Activated gamma-delta T cell (primary cell): ENCODE results near the gene ZRANB1.
A peak's percentile ranks its signal among the peaks of the same experiment; 100 is the strongest.
"Not testable (repeated sequence)": the region's sequence is repeated elsewhere in the genome, so short reads cannot be mapped to it uniquely, and the experiment has no call there.

Experiments used
- DNase-seq: peaks from one replicate; lab custom pipeline; 2025; lab: John Stamatoyannopoulos, UW
- total RNA-seq, 2 donors: gene quantifications; one replicate each; lab custom pipeline; 2026; lab: John Stamatoyannopoulos, UW

ZRANB1 gene
- 98.0 to 98.3 reads per million in 2 donors for total RNA-seq

DNA sequence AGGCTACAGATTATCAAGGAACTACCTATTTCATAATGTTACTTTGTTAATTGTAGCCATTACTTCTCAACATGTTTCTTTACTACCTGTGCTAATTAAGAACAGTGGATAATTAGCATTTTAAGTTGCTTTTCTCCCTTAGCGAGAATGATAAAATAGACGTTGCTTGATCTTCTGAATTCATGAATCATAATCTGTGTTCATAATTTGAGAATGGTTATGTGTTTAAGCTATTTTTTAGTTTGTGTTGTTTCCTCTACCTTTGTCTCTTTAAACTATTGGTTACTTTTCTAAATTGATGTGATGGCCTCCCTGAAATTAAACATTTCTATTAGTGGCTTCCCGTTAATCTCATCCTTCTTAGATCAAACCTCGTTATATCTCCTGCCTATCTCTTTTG is at the start of gene ZRANB1:
Gene ZRANB1, plus strand, starts transcription at position 301 of the 400 bp plus-strand sequence. CDS start 371 bp downstream, outside the sequence.
- DNase-seq: no peak

GRCh38 chr10:124892905-124893304 is 49.0 kb upstream of the ZRANB1 start:
- no peak for DNase-seq

GRCh38 chr10:124894569-124895215 is 47.2 kb upstream of the ZRANB1 start:
- no peak for DNase-seq

- no peak for DNase-seq
Measured at GRCh38 chr10:124896751-124897150, 45.2 kb upstream of the ZRANB1 start.

DNA sequence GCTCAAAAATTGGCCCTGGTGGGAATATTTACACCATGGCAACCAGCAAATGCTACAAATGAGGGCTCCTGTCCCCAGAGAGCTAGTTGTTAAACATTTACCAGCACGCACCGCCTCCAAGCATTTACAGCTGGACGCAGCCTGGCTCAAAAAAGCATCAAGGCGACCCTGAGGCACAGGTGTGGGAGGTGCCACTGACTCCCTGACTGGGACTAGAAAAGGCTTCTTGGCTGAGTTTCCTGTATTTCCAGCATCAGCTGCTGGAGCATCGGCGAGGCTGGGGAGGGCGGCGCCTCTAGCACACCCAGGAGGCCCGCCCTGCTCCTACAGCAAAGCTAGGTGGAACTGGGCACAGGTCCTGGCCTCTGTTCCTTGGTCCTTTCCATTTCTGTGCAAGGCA is 43.5 kb upstream of the ZRANB1 start:
- DNase-seq: no peak

DNA sequence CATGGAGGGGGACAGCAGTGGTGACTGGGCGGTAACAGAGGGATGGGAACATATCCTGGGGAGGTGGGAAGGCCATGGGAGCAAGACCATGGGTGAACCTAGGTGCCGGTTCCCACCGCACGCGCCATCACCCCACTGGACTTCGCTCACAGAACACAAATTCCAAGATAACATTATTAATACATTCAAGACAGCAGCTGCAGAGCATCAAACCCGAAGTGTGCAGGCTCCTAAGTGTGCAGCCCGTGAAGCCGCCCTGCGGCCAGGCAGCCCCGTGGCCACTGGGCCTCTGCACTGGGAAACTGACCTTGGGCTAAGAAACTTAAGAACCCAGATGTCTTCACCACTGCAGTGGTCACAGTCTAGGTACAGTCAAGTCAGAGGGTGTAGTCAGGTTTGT is 42.8 kb upstream of the ZRANB1 start:
- DNase-seq: no peak

DNA sequence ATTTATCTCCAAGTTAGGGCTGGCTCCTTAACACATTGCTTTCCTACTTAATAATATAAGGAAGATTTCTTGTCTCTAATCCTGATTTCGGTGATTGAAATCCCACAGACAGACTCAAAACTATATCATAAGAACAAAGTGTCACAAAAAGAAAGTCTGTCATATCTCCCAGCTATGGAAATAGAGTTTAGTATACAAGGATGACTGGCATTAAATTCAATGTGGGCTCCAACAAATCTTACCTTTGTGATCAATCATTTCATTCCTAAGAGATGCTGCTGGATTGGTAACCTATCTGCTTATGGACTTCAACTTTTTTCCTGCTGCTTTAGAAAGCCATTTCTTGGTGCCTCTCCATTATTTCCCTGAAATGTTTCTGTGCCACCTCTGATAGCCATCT is 39.5 kb upstream of the ZRANB1 start:
- DNase-seq: no peak

GRCh38 chr10:124903111-124903510 is 38.8 kb upstream of the ZRANB1 start:
- no peak for DNase-seq

DNA sequence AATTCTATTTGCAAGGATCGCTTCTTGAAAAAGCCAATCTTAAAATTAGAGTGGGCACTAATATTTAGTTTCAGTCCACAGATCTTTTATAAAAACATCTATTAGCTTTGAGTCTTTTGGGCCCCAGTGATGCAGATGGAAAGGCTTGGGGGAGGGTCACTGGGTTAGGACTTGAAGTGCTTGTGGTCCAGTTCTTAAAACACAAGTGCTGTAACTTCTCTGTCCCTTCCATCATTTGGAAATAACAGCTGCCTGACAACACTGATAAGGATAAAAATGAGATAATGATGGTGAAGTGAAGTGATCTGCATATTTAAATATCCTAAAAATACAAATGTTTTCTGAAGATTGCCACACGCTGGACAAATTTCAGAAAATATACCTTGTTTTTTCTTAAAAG is 37.1 kb upstream of the ZRANB1 start:
- DNase-seq: no peak

DNA sequence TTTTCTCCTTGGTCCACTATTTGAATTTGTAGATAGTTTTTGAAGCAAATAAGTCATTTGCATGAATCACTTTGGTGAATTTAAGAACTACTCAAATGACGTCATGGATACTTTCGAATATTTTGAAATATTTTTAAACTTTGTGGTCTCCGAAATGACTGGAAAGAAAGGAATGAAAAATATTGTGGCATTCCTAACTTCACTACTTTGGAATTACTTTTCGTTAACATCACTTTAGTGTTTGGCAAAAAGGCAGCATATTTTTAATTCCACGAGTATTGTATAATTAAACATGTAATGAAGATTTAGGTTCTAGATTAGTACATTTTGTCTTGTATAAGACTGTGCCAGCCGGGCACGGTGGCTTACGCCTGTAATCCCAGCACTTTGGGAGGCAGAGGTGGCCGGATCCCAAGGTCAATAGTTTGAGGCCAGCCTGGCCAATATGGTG is 35.3 kb upstream of the ZRANB1 start:
- DNase-seq: no peak

GRCh38 chr10:124909563-124909962 is 32.4 kb upstream of the ZRANB1 start:
- no peak for DNase-seq

GRCh38 chr10:124911124-124912067 is 30.5 kb upstream of the ZRANB1 start:
- DNase-seq: no peak

DNA sequence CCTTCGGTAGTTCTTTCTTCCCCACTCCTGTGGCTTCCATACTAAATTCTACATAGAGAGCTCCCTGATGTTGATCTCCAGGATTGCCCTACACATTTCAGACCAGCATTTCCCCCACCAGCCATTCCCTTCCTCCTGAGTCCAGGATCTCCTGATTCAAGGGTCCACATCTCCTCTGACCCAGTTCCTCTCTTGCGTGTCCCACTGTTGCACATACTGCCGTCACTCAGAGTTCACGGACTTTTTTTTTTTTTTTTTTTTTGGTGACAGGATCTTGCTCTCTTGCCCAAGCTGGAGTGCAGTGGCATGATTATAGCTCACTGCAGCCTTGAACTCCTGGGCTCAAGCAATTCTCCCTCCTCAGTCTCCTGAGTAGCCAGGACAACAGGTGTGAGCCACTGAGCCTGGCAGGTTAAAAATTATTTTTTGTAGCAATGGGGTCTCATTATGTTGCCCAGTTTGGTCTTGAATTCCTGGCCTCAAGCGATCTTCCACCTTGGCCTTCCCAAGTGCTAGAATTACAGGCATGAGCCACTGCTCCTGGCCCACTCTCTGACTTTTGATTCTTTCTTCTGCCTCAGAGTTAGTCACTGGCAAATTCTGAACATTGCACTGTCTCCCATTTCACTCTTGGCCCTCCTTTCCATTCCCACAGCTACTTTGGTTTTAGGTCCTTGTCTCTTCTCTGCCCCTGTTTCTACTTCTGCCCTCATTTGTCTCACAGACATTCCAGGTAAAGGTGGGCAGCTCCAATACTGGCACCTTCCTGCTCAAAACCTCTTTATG is 29.6 kb upstream of the ZRANB1 start:
- no peak for DNase-seq

DNA sequence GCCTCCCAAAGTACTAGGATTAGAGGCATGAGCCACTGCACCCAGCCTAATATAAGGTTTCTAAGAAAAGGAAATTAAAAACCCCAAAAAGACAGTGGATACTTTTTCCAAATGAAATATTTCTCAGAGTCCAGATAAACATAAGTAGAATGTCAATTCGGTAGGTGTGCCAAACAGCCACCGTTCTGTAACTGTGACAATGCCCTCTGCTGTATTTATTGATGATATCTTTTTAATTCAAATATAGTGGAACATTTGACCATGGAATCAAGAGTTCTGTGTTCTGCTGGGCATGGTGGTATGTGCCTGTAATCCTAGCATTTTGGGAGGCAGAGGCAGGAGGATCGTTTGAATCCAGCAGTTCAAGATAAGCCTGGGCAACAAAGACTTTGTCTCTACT is 28.8 kb upstream of the ZRANB1 start:
- DNase-seq: no peak

DNA sequence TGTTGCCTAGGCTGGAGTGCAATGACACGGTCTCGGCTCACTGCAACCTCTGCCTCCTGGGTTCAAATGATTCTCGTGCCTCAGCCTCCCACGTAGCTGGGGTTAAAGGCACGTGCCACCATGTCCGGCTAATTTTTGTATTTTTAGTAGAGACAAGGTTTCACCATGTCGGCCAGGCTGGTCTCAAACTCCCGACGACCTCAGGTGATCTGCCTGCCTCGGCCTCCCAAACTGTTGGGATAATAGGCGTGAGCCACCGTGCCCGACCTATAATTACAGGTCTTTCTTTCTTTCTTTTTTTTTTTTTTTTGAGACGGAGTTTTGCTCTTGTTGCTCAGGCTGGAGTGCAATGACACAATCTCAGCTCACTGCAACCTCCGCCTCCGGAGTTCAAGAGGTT is 27.5 kb upstream of the ZRANB1 start:
- DNase-seq: not testable (repeated sequence)

DNA sequence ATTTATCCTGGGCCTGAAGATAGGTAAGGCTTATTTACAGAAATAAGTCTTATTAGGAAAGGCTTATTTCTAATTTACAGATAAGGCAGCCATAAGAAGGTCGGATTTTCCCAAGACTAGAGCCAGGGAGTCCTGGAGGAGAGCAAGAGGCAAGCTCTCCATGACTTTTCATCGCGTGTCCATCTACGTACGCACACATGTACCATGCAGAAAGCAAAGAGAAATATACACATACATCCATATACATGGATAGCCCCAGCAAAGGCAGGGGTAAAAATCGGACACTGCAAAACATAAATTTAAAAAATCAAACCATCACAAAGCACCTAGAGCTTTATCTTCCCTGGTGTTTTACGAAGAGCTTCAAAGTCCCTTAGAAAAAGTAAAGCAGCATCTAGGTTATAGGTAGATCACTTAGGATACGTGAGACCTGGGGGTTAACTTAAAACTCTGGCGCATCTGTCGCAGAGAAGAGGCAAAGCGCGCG is 25.8 kb upstream of the ZRANB1 start:
- DNase-seq: no peak

GRCh38 chr10:124916585-124917427 is 25.1 kb upstream of the ZRANB1 start:
- DNase-seq: peak; percentile 98

DNA sequence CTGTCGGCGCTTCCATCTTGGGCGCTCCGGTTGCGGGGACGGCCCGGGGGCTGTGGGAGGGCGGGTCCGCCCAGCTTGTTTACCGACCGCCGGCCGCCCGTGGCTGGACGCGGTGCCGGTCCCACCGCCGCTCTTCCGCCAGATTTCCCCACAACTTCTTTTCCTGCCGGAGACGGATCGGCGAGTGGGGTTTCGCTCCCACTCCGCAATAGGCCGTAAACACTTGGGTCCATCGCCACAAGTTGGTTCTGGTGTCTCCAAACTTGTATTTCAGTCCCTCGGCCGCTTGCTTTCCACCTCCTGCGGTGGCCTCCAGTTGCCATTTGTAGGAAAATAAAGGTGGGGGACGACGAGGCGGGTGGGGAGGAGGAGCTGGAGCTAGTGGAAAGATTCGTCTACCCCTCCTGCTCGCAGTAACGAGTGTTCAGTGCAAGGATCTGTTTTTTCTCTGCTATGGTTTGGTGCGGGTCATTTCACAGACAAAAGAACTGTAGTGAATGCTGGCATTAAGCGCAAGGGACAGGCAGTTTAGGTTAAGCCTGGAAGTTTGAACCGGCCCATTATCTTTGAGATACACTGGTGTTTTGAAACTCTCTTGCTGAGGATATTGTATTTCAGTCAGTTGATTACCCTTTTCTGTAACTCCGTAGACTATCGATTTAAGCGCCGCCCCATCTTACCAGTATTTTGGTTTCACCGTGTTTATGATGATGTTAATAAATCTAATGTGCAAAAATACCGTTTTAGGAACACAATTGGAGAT is 24.3 kb upstream of the ZRANB1 start:
- DNase-seq: no peak

- no peak for DNase-seq
Measured at GRCh38 chr10:124918191-124918830, 23.6 kb upstream of the ZRANB1 start.

- DNase-seq: no peak
Measured at GRCh38 chr10:124918906-124919305, 23.0 kb upstream of the ZRANB1 start.
